Prostate gland (tissue), 2 donors: ENCODE results near the gene HTR1D.

Experiments
- POLR2A ChIP-seq: fragments of 450-650 bp; IDR thresholded peaks from one replicate; pipeline ENCODE4 v1.6.1; 2016; ENCODE audit warnings: antibody characterized with exemption, mild to moderate bottlenecking
- TF ChIP-seq, protein P1 (sequence below), 4 experiments: fragments of 200-600 bp in 2 of 4; fragments of 450-650 bp in 2 of 4; sonication (generic) in 2 of 4; IDR thresholded peaks; 1 replicate in 3 of 4; 2 replicates in 1 of 4; pipeline ENCODE4 v1.5.1; 2016 to 2019; ENCODE audit warnings: antibody characterized with exemption in 4 of 4, mild to moderate bottlenecking in 2 of 4, moderate library complexity in 2 of 4

DNA sequence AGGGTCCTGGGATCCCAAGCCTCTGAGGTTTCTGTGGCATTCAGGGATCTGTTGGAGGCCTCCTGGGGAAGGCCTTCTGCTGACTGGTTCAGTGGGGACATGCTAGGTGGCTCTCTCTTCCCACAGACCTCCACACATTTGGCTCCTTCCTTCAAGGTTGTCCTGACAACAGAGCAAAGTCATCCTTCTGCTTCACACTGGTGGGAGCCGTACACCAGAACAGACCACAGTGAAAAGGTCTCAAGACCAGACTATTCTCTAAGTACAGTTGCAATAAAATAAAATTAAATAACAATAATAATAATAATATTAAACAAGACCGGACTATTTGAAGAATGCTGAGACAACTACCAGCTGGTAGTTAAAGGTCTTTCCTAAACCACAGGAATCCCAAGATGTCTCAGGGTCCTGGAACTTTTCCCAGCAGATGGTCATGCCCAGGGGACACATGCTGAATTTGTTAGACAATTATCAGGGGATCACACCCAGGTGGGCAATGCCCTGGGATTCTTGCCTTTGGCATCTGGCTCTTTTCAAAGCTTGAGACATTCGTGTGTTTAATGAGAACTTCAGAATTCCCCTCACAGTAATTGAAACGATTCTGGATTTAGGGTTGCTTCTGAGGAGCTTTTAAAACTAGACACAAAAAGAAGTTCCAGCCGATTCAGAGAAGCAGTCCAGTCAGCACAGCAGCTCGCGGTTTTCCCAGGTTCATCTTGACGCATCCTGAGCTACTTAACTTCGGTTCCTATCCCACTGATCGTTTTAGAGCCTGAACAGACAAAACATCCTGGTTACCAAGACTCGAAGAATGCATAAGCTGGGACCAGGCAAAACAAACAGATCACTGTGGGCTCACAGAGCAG is 22.9 kb downstream of the HTR1D start:
- TF ChIP-seq, protein P1, sequence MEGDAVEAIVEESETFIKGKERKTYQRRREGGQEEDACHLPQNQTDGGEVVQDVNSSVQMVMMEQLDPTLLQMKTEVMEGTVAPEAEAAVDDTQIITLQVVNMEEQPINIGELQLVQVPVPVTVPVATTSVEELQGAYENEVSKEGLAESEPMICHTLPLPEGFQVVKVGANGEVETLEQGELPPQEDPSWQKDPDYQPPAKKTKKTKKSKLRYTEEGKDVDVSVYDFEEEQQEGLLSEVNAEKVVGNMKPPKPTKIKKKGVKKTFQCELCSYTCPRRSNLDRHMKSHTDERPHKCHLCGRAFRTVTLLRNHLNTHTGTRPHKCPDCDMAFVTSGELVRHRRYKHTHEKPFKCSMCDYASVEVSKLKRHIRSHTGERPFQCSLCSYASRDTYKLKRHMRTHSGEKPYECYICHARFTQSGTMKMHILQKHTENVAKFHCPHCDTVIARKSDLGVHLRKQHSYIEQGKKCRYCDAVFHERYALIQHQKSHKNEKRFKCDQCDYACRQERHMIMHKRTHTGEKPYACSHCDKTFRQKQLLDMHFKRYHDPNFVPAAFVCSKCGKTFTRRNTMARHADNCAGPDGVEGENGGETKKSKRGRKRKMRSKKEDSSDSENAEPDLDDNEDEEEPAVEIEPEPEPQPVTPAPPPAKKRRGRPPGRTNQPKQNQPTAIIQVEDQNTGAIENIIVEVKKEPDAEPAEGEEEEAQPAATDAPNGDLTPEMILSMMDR (IDR thresholded peaks at IDR 0.05): no peak
- no peak for TF ChIP-seq POLR2A
